ACC112 (cell line): Measurements from ENCODE around the gene LPGAT1.

Experiments
- H2AFZ ChIP-seq: fragments of 200-600 bp; sonication (generic); one replicate; pipeline ENCODE4 v1.6.0; 2017; ENCODE audit warnings: antibody characterized with exemption, low read length; ENCODE audit not compliant: unreplicated experiment
- H3K27ac ChIP-seq: fragments of 200-600 bp; sonication (generic); 2 replicates; pipeline ENCODE4 v1.5.1; 2014; ENCODE audit warnings: low read depth, mild to moderate bottlenecking, antibody characterized with exemption, low read length, moderate library complexity
- H3K27me3 ChIP-seq: fragments of 200-600 bp; sonication (generic); 2 replicates; pipeline ENCODE4 v1.6.1; 2014; ENCODE audit warnings: mild to moderate bottlenecking, antibody characterized with exemption, low read length, moderate library complexity, mixed read lengths; ENCODE audit not compliant: insufficient read depth
- H3K36me3 ChIP-seq: fragments of 200-600 bp; sonication (generic); 2 replicates; pipeline ENCODE4 v1.6.1; 2016; ENCODE audit warnings: mild to moderate bottlenecking, antibody characterized with exemption, low read length, moderate library complexity, mixed read lengths; ENCODE audit not compliant: insufficient read depth
- H3K4me1 ChIP-seq: fragments of 200-600 bp; sonication (generic); one replicate; pipeline ENCODE4 v1.6.1; 2016; ENCODE audit warnings: low read length, mixed read lengths; ENCODE audit not compliant: insufficient read depth, unreplicated experiment, control insufficient read depth
- H3K4me3 ChIP-seq: fragments of 200-600 bp; sonication (generic); 2 replicates; pipeline ENCODE4 v1.5.1; 2014; ENCODE audit warnings: mild to moderate bottlenecking, low read depth, low read length
- H3K79me2 ChIP-seq: fragments of 200-600 bp; sonication (generic); one replicate; pipeline ENCODE4 v1.6.0; 2016; ENCODE audit warnings: low read length; ENCODE audit not compliant: control insufficient read depth, unreplicated experiment, insufficient read depth

LPGAT1 gene

DNA sequence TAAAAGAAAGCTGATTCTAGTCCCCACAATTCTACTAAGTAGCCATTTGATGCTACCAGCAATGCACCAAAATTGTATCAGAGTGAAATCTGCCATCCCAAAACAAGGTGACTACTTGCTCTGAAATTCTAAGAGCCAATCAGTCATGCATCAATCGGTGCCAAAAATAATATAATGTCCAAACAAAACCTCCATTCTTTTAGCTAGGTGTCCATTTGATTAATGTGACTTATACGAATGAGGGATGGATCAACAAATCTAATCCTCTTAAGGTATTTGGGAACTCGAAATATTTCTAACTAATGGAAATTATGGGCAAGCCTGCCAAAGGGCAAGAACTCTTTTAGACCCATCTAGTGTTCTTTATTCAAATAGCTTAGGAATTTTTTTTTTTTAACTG lies 88.8 kb downstream of the LPGAT1 start:
- H3K4me3 ChIP-seq, result no peak overlapping the region
- no peaks in the 10 kb centered on the region for H3K79me2 ChIP-seq
- H3K4me1 ChIP-seq, result peaks cover 12% of the 10 kb centered on the region
- no peaks in the 10 kb centered on the region for H3K27me3 ChIP-seq
- no peak overlapping the region for H3K27ac ChIP-seq
- H3K36me3 ChIP-seq, result no peaks in the 10 kb centered on the region
- H2AFZ ChIP-seq, result no peak overlapping the region

DNA sequence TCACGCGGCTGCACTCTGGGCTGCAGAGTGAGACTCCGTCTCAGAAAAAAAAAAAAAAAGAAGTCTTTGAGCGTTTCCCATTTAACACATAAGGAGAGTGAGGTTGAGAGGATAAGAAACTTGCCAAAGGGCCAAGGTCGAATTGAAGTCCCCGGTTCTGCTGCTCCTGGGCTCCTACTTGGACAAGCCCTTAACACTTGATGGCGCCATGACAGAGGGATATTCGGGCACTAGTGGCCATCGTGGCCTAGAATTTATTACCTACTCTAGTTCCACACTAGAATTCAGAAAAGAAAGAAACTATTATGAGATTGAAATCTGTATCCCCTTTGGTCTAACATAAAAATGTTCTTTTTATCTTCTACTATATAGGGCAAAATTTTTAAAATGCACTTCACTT lies 89.4 kb downstream of the LPGAT1 start:
- H3K27me3 ChIP-seq, result no peaks in the 10 kb centered on the region
- H3K36me3 ChIP-seq, result no peaks in the 10 kb centered on the region
- peaks cover 14% of the 10 kb centered on the region for H3K4me1 ChIP-seq
- H2AFZ ChIP-seq, result no peak overlapping the region
- H3K27ac ChIP-seq, result no peak overlapping the region
- H3K79me2 ChIP-seq, result no peaks in the 10 kb centered on the region
- H3K4me3 ChIP-seq, result no peak overlapping the region

GRCh38 chr1:211739671-211740411 lies 90.7 kb downstream of the LPGAT1 start:
- no peak overlapping the region for H3K27ac ChIP-seq
- H3K36me3 ChIP-seq, result no peaks in the 10 kb centered on the region
- H3K4me3 ChIP-seq, result no peak overlapping the region
- H2AFZ ChIP-seq, result no peak overlapping the region
- no peaks in the 10 kb centered on the region for H3K79me2 ChIP-seq
- H3K4me1 ChIP-seq, result peaks cover 25% of the 10 kb centered on the region
- H3K27me3 ChIP-seq, result no peaks in the 10 kb centered on the region

GRCh38 chr1:211738691-211739301 lies 91.8 kb downstream of the LPGAT1 start:
- H3K36me3 ChIP-seq, result no peaks in the 10 kb centered on the region
- no peak overlapping the region for H3K27ac ChIP-seq
- H3K4me1 ChIP-seq, result peaks cover 29% of the 10 kb centered on the region
- H2AFZ ChIP-seq, result no peak overlapping the region
- H3K79me2 ChIP-seq, result no peaks in the 10 kb centered on the region
- H3K27me3 ChIP-seq, result no peaks in the 10 kb centered on the region
- H3K4me3 ChIP-seq, result no peak overlapping the region

GRCh38 chr1:211738096-211738690 lies 92.4 kb downstream of the LPGAT1 start:
- Histone ChIP-seq H3K4me1 (peaks cover 29% of the 10 kb centered on the region), H2AFZ (no peak overlapping the region), H3K27ac (no peak overlapping the region)

GRCh38 chr1:211737115-211738035 lies 93.2 kb downstream of the LPGAT1 start:
- no peak overlapping the region for H3K4me3 ChIP-seq
- no peak overlapping the region for H3K27ac ChIP-seq
- H3K79me2 ChIP-seq, result no peaks in the 10 kb centered on the region
- H3K36me3 ChIP-seq, result no peaks in the 10 kb centered on the region
- peaks cover 28% of the 10 kb centered on the region for H3K4me1 ChIP-seq
- H3K27me3 ChIP-seq, result no peaks in the 10 kb centered on the region
- H2AFZ ChIP-seq, result no peak overlapping the region

More at GRCh38 chr1:211738096-211738690, 92.4 kb downstream of the LPGAT1 start:
- no peaks in the 10 kb centered on the region for H3K27me3 ChIP-seq
- H3K79me2 ChIP-seq, result no peaks in the 10 kb centered on the region
- no peaks in the 10 kb centered on the region for H3K36me3 ChIP-seq
- H3K4me3 ChIP-seq, result no peak overlapping the region

DNA sequence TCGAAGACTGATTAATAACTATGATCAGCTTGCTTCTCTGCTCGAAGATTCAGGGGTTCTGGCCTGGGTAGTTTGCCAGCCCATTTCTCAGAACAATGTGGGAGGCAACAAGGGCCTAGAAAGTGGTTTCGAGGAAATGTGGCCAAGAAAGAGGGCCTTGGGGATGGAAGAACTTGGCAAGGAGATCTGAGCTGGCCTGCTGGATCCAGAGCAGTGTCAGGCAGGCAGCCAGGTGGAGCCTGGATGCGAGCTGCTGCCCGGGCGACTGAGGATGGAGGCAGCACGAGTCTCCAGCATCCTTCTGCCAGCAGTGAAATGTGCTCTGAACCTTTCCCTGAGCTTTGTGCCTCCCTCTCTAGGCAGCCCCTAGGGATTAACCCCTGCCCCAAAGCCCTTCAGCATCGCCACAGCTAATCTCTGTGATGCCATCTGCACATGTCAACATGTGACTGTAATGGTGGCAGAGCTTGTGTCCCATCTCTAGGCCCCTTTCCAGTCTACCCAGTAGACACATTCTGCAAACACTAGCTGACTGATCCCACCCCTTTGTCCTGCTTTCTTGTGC lies 94.1 kb downstream of the LPGAT1 start:
- Histone ChIP-seq H3K4me3 (no peak overlapping the region), H3K79me2 (no peaks in the 10 kb centered on the region), H3K27me3 (no peaks in the 10 kb centered on the region), H3K4me1 (peaks cover 19% of the 10 kb centered on the region), H3K27ac (no peak overlapping the region), H3K36me3 (no peaks in the 10 kb centered on the region), H2AFZ (no peak overlapping the region)

- Histone ChIP-seq H3K4me1 (peaks cover 17% of the 10 kb centered on the region), H3K27me3 (no peaks in the 10 kb centered on the region), H3K27ac (peak overlapping the region; percentile 34; the same call in 1 of the 2 replicates), H3K36me3 (no peaks in the 10 kb centered on the region), H3K4me3 (no peak overlapping the region), H2AFZ (no peak overlapping the region), H3K79me2 (no peaks in the 10 kb centered on the region)
These were observed 95.1 kb downstream of the LPGAT1 start for GRCh38 chr1:211735208-211736170.

- Histone ChIP-seq H3K27me3 (no peaks in the 10 kb centered on the region), H2AFZ (no peak overlapping the region), H3K27ac (no peak overlapping the region), H3K4me1 (peaks cover 17% of the 10 kb centered on the region), H3K79me2 (no peaks in the 10 kb centered on the region), H3K36me3 (no peaks in the 10 kb centered on the region), H3K4me3 (no peak overlapping the region)
These were observed 95.8 kb downstream of the LPGAT1 start for GRCh38 chr1:211734791-211735190.
